Colonic mucosa (tissue), 4 donors: ENCODE results near the gene DNASE1L2. TPM values are rescaled to one million over a fixed set of nuclear protein-coding genes. Genes with fewer than 3 reads are reported as not detected.

ENCODE experiments used
- DNase-seq: peaks from one replicate; pipeline ENCODE4 v3.0.0-alpha.2; 2020
- H3K27ac ChIP-seq: fragments of 200-600 bp; one replicate; pipeline ENCODE4 v1.8.0; 2021
- H3K27me3 ChIP-seq: fragments of 200-600 bp; one replicate; pipeline ENCODE4 v1.8.0; 2021
- H3K36me3 ChIP-seq: fragments of 200-600 bp; one replicate; pipeline ENCODE4 v1.8.0; 2021
- H3K4me1 ChIP-seq: fragments of 200-600 bp; one replicate; pipeline ENCODE4 v1.8.0; 2021; ENCODE audit warnings: mild to moderate bottlenecking
- H3K4me3 ChIP-seq: fragments of 200-600 bp; one replicate; pipeline ENCODE4 v1.8.0; 2021
- H3K9ac ChIP-seq, 2 donors: one replicate each; pipeline ENCODE4 v1.7.0; 2013; ENCODE audit warnings: control low read depth in 2 of 2, low read depth in 2 of 2, low read length in 2 of 2
- H3K9me3 ChIP-seq: fragments of 200-600 bp; one replicate; pipeline ENCODE4 v1.8.0; 2021
- CTCF ChIP-seq: fragments of 200-600 bp; IDR thresholded peaks from one replicate; pipeline ENCODE4 v1.8.0; 2022; ENCODE audit warnings: antibody characterized with exemption, mild to moderate bottlenecking
- intact Hi-C: fragments of 100-400 bp; cut with DNase I; formaldehyde crosslinking; loops from one replicate; pipeline ENCODE4 v1.14.1; 2022
- total RNA-seq, 2 donors: library from RNA; stranded (reverse); fragmentation: NEBNext Ultra II Directional in 1 of 2; extraction: Animal tissue kit (Norgen Biotek cat#: 25700) in 1 of 2; gene quantifications; one replicate each; pipeline ENCODE4 v1.2.1, GENCODE V29; 2021
- donor health status: healthy.
- donor health status: DM: no; HTN: no; CAD: no.
- donor health status: DM: no; HTN: no; CAD: no.

Gene DNASE1L2
- total RNA-seq, 2 donors from 2014 or later, result 0.85 to 2.4 TPM

GRCh38 chr16:2242598-2242997 lies 6.4 kb downstream of the DNASE1L2 start:
- peaks cover 2% of the 10 kb centered on the region for H3K4me1 ChIP-seq
- no peak overlapping the region for H3K4me3 ChIP-seq
- H3K9ac ChIP-seq, result no peak overlapping the region
- TF ChIP-seq CTCF, result no peak
- intact Hi-C loops, result no loop called here
- peaks cover 10% of the 10 kb centered on the region for H3K36me3 ChIP-seq
- no peak overlapping the region for H3K27ac ChIP-seq
- H3K9me3 ChIP-seq, result no peaks in the 10 kb centered on the region
- H3K27me3 ChIP-seq, result peaks cover 8% of the 10 kb centered on the region
- DNase-seq, result no peak

- no peak for DNase-seq
- H3K36me3 ChIP-seq, result peaks cover 10% of the 10 kb centered on the region
- H3K4me3 ChIP-seq, result no peak overlapping the region
- no peak overlapping the region for H3K27ac ChIP-seq
- H3K27me3 ChIP-seq, result peaks cover 3% of the 10 kb centered on the region
- no peaks in the 10 kb centered on the region for H3K9me3 ChIP-seq
- intact Hi-C loops, result no loop called here
- no peaks in the 10 kb centered on the region for H3K4me1 ChIP-seq
- no peak overlapping the region for H3K9ac ChIP-seq
- TF ChIP-seq CTCF, result no peak
These were observed 6.8 kb downstream of the DNASE1L2 start for GRCh38 chr16:2243031-2243528.

- TF ChIP-seq CTCF, result no peak
- peaks cover 10% of the 10 kb centered on the region for H3K36me3 ChIP-seq
These were observed 7.5 kb downstream of the DNASE1L2 start for GRCh38 chr16:2243781-2244180.

GRCh38 chr16:2244301-2244700 lies 8.1 kb downstream of the DNASE1L2 start:
- Histone ChIP-seq H3K36me3 (peaks cover 10% of the 10 kb centered on the region), H3K9me3 (no peaks in the 10 kb centered on the region), H3K4me3 (no peak overlapping the region), H3K27ac (no peak overlapping the region), H3K4me1 (no peaks in the 10 kb centered on the region), H3K9ac (no peak overlapping the region), H3K27me3 (no peaks in the 10 kb centered on the region)
- intact Hi-C loops, result no loop called here
- no peak for DNase-seq
- TF ChIP-seq CTCF, result no peak

More at GRCh38 chr16:2243781-2244180, 7.5 kb downstream of the DNASE1L2 start:
- Histone ChIP-seq H3K4me1 (no peaks in the 10 kb centered on the region), H3K4me3 (no peak overlapping the region), H3K9me3 (no peaks in the 10 kb centered on the region), H3K9ac (no peak overlapping the region), H3K27me3 (no peaks in the 10 kb centered on the region), H3K27ac (no peak overlapping the region)
- no peak for DNase-seq
- intact Hi-C loops, result no loop called here

- no peaks in the 10 kb centered on the region for H3K27me3 ChIP-seq
- H3K36me3 ChIP-seq, result peaks cover 10% of the 10 kb centered on the region
- no peak for TF ChIP-seq CTCF
- no peak overlapping the region for H3K9ac ChIP-seq
- H3K9me3 ChIP-seq, result no peaks in the 10 kb centered on the region
- DNase-seq, result no peak
- intact Hi-C loops, result no loop called here
- H3K4me1 ChIP-seq, result no peaks in the 10 kb centered on the region
- no peak overlapping the region for H3K27ac ChIP-seq
- no peak overlapping the region for H3K4me3 ChIP-seq
These were observed 8.9 kb downstream of the DNASE1L2 start for GRCh38 chr16:2244926-2245795.
